ENCODE results near the gene PRKAR1A. TPM values are rescaled to one million over a fixed set of nuclear protein-coding genes. Genes with fewer than 3 reads are reported as not detected.
"Not testable (repeated sequence)": the region's sequence is repeated elsewhere in the genome, so short reads cannot be mapped to it uniquely, and the experiment has no call there.

The PRKAR1A gene
- total RNA-seq, 1 donor from 2014 or later, result 297 TPM

- DNase-seq (ENCODE audit: low read depth), result no peak
These were observed 67.1 kb downstream of the PRKAR1A start for GRCh38 chr17:68579194-68579927.

- DNase-seq (ENCODE audit: low read depth), result peak; percentile 92
These were observed 68.1 kb downstream of the PRKAR1A start for GRCh38 chr17:68580236-68580770.

GRCh38 chr17:68581863-68582645, 69.8 kb downstream of the PRKAR1A start:
- DNase-seq (ENCODE audit: low read depth), result no peak

GRCh38 chr17:68582867-68583266, 70.6 kb downstream of the PRKAR1A start:
- DNase-seq (ENCODE audit: low read depth), result not testable (repeated sequence)

GRCh38 chr17:68584581-68585303, 72.5 kb downstream of the PRKAR1A start:
- DNase-seq (ENCODE audit: low read depth), result no peak

- no peak for DNase-seq (ENCODE audit: low read depth)
These were observed 73.4 kb downstream of the PRKAR1A start for GRCh38 chr17:68585643-68586042.

- DNase-seq (ENCODE audit: low read depth), result no peak
These were observed 74.8 kb downstream of the PRKAR1A start for GRCh38 chr17:68587026-68587425.

- DNase-seq (ENCODE audit: low read depth), result no peak
These were observed 75.6 kb downstream of the PRKAR1A start for GRCh38 chr17:68587847-68588246.

- DNase-seq (ENCODE audit: low read depth), result no peak
These were observed 76.1 kb downstream of the PRKAR1A start for GRCh38 chr17:68588362-68588761.

GRCh38 chr17:68589086-68589485, 76.9 kb downstream of the PRKAR1A start:
- no peak for DNase-seq (ENCODE audit: low read depth)

GRCh38 chr17:68591583-68591982, 79.4 kb downstream of the PRKAR1A start:
- DNase-seq (ENCODE audit: low read depth), result no peak

- no peak for DNase-seq (ENCODE audit: low read depth)
These were observed 79.8 kb downstream of the PRKAR1A start for GRCh38 chr17:68592009-68592408.

- DNase-seq (ENCODE audit: low read depth), result no peak
These were observed 80.7 kb downstream of the PRKAR1A start for GRCh38 chr17:68592682-68593641.

- no peak for DNase-seq (ENCODE audit: low read depth)
These were observed 82.3 kb downstream of the PRKAR1A start for GRCh38 chr17:68594552-68594951.

GRCh38 chr17:68595496-68595895, 83.3 kb downstream of the PRKAR1A start:
- DNase-seq (ENCODE audit: low read depth), result no peak

- no peak for DNase-seq (ENCODE audit: low read depth)
These were observed 83.8 kb downstream of the PRKAR1A start for GRCh38 chr17:68595986-68596385.

GRCh38 chr17:68596411-68596945, 84.2 kb downstream of the PRKAR1A start:
- DNase-seq (ENCODE audit: low read depth), result no peak

- DNase-seq (ENCODE audit: low read depth), result no peak
These were observed 85.8 kb downstream of the PRKAR1A start for GRCh38 chr17:68598074-68598473.

GRCh38 chr17:68598545-68598961, 86.3 kb downstream of the PRKAR1A start:
- DNase-seq (ENCODE audit: low read depth), result no peak

GRCh38 chr17:68599091-68599490, 86.9 kb downstream of the PRKAR1A start:
- DNase-seq (ENCODE audit: low read depth), result peak; percentile 59

Data from renal cortical epithelial cell (primary cell).